SH-SY5Y (cell line): ENCODE data around the gene DENND2A.

Experiments used
- GATA2 ChIP-seq: IDR thresholded peaks from 2 replicates; pipeline ENCODE4 v1.6.1; 2011; ENCODE audit warnings: mild to moderate bottlenecking, low read depth, low read length
- GATA3 ChIP-seq: IDR thresholded peaks from 2 replicates; pipeline ENCODE4 v1.6.1; 2011; ENCODE audit warnings: low read depth, mild to moderate bottlenecking, low read length, moderate library complexity

GRCh38 chr7:140541176-140541512, 99.5 kb downstream of the DENND2A start:
- TF ChIP-seq GATA3 (no peak), GATA2 (no peak)
